ENCODE data around the gene RBFOX1.

RBFOX1 gene

DNA sequence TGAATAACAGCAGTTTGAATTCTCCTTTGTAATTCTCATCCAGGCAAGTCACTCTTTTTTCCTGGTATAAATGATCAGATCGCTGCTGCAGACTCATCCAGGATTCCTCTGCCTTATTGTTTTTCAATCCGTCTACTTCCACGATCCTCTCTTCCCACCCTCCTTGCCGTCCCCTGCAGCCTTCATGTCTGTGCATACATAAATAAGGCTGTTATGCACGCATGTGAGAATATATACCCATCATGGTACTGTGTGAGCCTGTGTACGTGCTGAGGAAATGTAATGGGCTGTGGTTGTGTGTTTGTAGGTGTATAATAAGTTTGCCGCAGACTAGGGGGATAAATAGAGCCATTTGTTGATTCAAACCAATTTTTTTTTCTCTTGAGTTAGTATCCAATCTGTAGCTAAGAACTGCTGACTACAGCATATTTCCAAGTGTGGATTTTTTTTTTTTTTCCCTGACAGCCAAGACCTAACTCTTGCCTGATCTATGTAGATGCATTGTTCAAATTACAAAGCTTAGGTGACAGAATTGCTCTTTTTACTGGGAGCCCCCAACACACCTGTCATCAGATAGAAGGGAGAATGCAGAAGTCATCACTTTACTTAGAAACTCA lies 62.2 kb downstream of the RBFOX1 start:
- Histone ChIP-seq H3K27me3 (replicated peaks) (no peaks in the 10 kb centered on the region), H3K36me3 (replicated peaks) (no peaks in the 10 kb centered on the region), H3K27ac (no peak overlapping the region), H3K4me3 (ENCODE audit: low read depth, low read length) (no peak overlapping the region)
- TF ChIP-seq, protein P1, sequence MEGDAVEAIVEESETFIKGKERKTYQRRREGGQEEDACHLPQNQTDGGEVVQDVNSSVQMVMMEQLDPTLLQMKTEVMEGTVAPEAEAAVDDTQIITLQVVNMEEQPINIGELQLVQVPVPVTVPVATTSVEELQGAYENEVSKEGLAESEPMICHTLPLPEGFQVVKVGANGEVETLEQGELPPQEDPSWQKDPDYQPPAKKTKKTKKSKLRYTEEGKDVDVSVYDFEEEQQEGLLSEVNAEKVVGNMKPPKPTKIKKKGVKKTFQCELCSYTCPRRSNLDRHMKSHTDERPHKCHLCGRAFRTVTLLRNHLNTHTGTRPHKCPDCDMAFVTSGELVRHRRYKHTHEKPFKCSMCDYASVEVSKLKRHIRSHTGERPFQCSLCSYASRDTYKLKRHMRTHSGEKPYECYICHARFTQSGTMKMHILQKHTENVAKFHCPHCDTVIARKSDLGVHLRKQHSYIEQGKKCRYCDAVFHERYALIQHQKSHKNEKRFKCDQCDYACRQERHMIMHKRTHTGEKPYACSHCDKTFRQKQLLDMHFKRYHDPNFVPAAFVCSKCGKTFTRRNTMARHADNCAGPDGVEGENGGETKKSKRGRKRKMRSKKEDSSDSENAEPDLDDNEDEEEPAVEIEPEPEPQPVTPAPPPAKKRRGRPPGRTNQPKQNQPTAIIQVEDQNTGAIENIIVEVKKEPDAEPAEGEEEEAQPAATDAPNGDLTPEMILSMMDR (IDR thresholded peaks at IDR 0.05; ENCODE audit: low read depth, low read length, missing control alignments), result no peak
- in situ Hi-C loops (cut with HindIII; ENCODE audit: low pct_ligation_motif_present, low sequenced_read_pairs), result no loop called here
- DNase-seq, result no peak

DNA sequence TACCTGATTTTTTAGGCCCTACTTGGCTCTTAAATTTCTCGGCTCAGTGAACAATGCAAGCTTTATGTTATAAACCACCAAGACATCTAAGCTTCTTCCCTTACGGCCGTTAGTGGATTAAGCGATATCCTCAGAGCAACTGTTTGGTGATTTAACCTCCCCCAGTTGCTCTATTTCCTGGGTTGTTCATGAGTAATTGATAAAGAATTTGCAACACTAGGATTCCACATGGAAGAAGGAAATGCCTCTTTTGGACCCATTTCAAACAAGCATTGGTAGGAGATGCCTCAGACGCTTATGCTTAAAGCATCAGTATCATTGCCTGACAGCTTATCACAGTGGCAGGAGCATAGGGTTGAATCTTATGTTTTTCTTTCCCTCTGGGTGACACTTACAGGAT lies 65.3 kb downstream of the RBFOX1 start:
- TF ChIP-seq, protein P1 (IDR thresholded peaks at IDR 0.05; ENCODE audit: low read depth, low read length, missing control alignments), result no peak
- no peaks in the 10 kb centered on the region for H3K36me3 ChIP-seq (replicated peaks)
- H3K4me3 ChIP-seq (ENCODE audit: low read depth, low read length), result no peak overlapping the region
- in situ Hi-C loops (cut with HindIII; ENCODE audit: low pct_ligation_motif_present, low sequenced_read_pairs), result no loop called here
- peak; percentile 11 for DNase-seq
- no peaks in the 10 kb centered on the region for H3K27me3 ChIP-seq (replicated peaks)
- H3K27ac ChIP-seq, result no peak overlapping the region

GRCh38 chr16:7398536-7398935 lies 65.9 kb downstream of the RBFOX1 start:
- no peaks in the 10 kb centered on the region for H3K36me3 ChIP-seq (replicated peaks)
- in situ Hi-C loops (cut with HindIII; ENCODE audit: low pct_ligation_motif_present, low sequenced_read_pairs), result no loop called here
- TF ChIP-seq, protein P1 (IDR thresholded peaks at IDR 0.05; ENCODE audit: low read depth, low read length, missing control alignments), result no peak
- DNase-seq, result no peak
- H3K27ac ChIP-seq, result no peak overlapping the region
- no peaks in the 10 kb centered on the region for H3K27me3 ChIP-seq (replicated peaks)
- H3K4me3 ChIP-seq (ENCODE audit: low read depth, low read length), result no peak overlapping the region

- Histone ChIP-seq H3K27me3 (replicated peaks) (no peaks in the 10 kb centered on the region), H3K4me3 (ENCODE audit: low read depth, low read length) (no peak overlapping the region), H3K27ac (no peak overlapping the region), H3K36me3 (replicated peaks) (no peaks in the 10 kb centered on the region)
- in situ Hi-C loops (cut with HindIII; ENCODE audit: low pct_ligation_motif_present, low sequenced_read_pairs), result no loop called here
- TF ChIP-seq, protein P1 (IDR thresholded peaks at IDR 0.05; ENCODE audit: low read depth, low read length, missing control alignments), result no peak
- no peak for DNase-seq
Measured at GRCh38 chr16:7399296-7399695, 66.7 kb downstream of the RBFOX1 start.

DNA sequence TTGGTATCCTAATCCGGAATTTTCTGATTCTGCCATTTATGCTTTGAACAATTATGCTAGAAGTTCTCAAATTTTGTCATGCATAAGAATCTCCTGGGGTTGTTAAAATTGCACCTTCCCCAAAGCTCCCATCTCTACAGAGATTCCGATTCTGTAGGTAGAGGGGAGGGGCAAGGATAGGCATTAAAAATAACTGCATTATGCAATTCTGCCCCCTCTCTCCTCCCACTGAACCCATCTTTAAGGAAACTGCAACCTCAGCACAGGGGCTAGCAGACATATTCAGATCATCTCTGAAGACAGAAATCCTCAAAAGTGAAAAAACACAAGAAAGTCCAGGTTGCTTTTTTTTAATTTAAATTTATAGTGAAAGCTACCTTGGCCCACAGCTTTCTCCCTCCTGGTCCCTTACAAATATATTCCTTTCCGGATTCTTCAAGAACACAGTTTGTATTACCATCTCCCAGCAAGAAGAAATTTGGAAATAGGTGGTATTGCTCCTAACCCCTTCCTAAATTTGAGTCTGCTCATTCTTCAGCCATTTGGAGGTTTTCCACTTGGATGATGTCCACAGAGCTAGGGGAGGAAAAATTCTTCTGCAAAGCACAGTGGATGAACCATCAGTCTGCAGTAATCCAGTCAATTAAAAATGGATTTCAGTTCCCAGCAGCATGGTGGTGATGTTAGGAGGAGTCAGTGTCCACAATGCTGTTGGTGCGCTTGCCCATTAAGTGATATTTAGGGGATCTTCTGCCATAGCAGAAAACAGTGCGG lies 67.7 kb downstream of the RBFOX1 start:
- no peak overlapping the region for H3K4me3 ChIP-seq (ENCODE audit: low read depth, low read length)
- no peak overlapping the region for H3K27ac ChIP-seq
- TF ChIP-seq, protein P1 (IDR thresholded peaks at IDR 0.05; ENCODE audit: low read depth, low read length, missing control alignments), result no peak
- H3K27me3 ChIP-seq (replicated peaks), result no peaks in the 10 kb centered on the region
- DNase-seq, result no peak
- in situ Hi-C loops (cut with HindIII; ENCODE audit: low pct_ligation_motif_present, low sequenced_read_pairs), result no loop called here
- H3K36me3 ChIP-seq (replicated peaks), result no peaks in the 10 kb centered on the region

Data from brain microvascular endothelial cell (primary cell).